Measurements from ENCODE around the gene FDX2. TPM values are rescaled to one million over a fixed set of nuclear protein-coding genes. Genes with fewer than 3 reads are reported as not detected.

The FDX2 gene
- total and polyA plus RNA-seq, 2 of the 8 experiments (the other 6 are each of a cell fraction or from before 2014, with no cell fraction given), result 27.0 to 64.4 TPM

DNA sequence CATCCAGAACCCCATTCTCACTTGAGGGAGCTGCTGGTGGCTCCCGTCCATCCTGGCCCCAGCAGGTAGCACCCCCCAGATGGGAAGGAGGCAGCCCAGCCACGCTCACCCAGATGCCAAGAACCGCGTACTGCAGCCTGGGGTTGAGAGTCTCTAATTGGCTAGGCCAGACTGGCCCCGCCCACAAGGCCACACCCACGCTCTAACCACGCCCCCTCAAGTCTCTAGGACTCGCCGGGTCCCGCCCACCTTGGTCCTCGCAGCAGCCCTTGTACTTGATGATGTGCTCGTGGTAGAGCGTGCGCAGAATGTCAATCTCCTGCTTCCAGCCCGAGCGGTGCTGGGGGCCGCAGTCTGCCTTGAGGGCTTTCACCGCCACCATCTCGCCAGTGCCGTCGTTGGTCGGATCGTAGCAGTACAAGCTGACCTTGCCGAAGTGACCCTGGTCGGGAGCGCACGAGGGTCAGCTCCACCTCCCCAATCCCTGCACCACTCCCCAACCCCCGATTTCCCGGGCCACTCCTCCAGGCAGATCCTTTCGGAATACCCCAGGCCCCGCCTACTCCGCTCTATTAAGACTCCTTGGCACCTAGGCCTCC lies 38.1 kb upstream of the FDX2 start (continued):
- TF ChIP-seq CHD7 (IDR thresholded peaks at IDR 0.05; ENCODE audit: insufficient replicate concordance, low read length), result no peak
- TF ChIP-seq RFX5 (IDR thresholded peaks at IDR 0.05; ENCODE audit: borderline replicate concordance, low read depth, low read length), result no peak
- TF ChIP-seq TEAD4 (IDR thresholded peaks at IDR 0.05; ENCODE audit: low read depth, low read length), result no peak
- TF ChIP-seq CBX5 (IDR thresholded peaks at IDR 0.05; ENCODE audit: low read depth, low read length), result no peak
- TF ChIP-seq HDAC6 (IDR thresholded peaks at IDR 0.05; ENCODE audit: low read depth, low read length), result no peak
- no peak for TF ChIP-seq ASH2L (IDR thresholded peaks at IDR 0.05; ENCODE audit: low read length)
- no peak for TF ChIP-seq SP1 (IDR thresholded peaks at IDR 0.05; ENCODE audit: low read depth, low read length)
- no peak for TF ChIP-seq RAD21 (IDR thresholded peaks at IDR 0.05 in 1 of 2, conservative IDR thresholded peaks at IDR 0.05 in 1 of 2; ENCODE audit: low read depth in 2 of 2, low read length in 2 of 2)
- no peak for TF ChIP-seq JUN (IDR thresholded peaks at IDR 0.05; ENCODE audit: low read depth, low read length)
- TF ChIP-seq YY1 (IDR thresholded peaks at IDR 0.05; ENCODE audit: low read depth, low read length), result no peak
- TF ChIP-seq SP2 (IDR thresholded peaks at IDR 0.05; ENCODE audit: low read length), result no peak
- 0 out of 2 replicates have a peak, but pooled peaks have one; percentile 48 for TF ChIP-seq RBBP5 (IDR thresholded peaks at IDR 0.05; ENCODE audit: borderline replicate concordance, low read depth, low read length)
